Fibroblast of villous mesenchyme (primary cell): ENCODE results near the gene C18orf63. TPM values are rescaled to one million over a fixed set of nuclear protein-coding genes. Genes with fewer than 3 reads are reported as not detected.
A peak's percentile ranks its signal among the peaks of the same experiment; 100 is the strongest.

ENCODE experiments used
- DNase-seq: peaks from one replicate; pipeline ENCODE4 v3.0.0-alpha.2; 2010; ENCODE audit warnings: low read depth
- H3K4me3 ChIP-seq: 2 replicates; pipeline ENCODE4 v1.5.1; 2011; ENCODE audit warnings: low read depth, mild to moderate bottlenecking, low read length
- CTCF ChIP-seq: IDR thresholded peaks from 2 replicates; pipeline ENCODE4 v1.5.1; 2012; ENCODE audit warnings: low read depth, mild to moderate bottlenecking, low read length; ENCODE audit not compliant: insufficient read depth
- total RNA-seq: library from RNA; depleted of rRNA; stranded (reverse); fragments of >200 nt; gene quantifications from 2 replicates; pipeline ENCODE4 v1.2.3, GENCODE V29; 2012

C18orf63 gene
- total RNA-seq, 1 donor, result not detected

DNA sequence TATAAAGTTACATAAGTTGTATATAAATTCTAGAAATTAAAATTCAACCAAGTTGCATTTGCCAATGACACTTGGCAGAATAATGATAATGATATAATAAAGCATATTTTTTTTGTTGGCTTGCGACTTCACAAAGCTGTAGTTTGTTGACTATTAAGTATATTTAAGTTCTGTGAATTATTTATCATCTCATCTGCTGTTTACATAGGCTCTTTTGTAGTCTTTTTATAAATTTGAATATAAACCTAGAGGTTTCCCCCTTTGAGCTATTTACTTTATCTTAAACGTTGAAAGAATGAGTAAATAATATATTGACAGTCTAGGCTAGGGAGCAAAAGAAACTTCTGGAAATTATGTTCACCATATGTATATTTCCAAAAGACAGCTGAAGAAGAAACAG, 32.9 kb downstream of the C18orf63 start:
- no peak overlapping the region for H3K4me3 ChIP-seq
- no peak for TF ChIP-seq CTCF
- no peak for DNase-seq

DNA sequence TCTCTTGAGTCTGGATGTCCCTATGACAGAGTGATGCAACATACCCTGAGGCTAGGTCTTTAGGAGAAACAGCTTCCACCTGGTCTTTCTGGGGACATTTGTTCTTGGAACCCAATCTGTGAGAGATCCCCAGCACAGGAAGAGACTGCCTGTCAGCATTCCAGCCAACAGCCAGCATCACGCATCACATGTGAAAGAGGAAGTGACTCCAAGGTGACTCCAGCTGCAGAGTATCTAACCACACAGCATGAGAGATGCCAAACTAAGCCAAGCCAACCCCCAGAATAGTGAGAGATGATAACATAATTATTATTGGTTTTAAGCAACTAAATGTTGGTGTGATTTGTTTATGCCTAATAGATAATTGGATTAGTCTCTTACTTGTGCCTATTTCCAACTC, 35.7 kb downstream of the C18orf63 start:
- peak; percentile 34 for DNase-seq
- TF ChIP-seq CTCF, result no peak
- no peak overlapping the region for H3K4me3 ChIP-seq

- no peak overlapping the region for H3K4me3 ChIP-seq
- TF ChIP-seq CTCF, result peak; percentile 86
- peak; percentile 71 for DNase-seq
Measured at GRCh38 chr18:74353169-74353775, 37.6 kb downstream of the C18orf63 start.

GRCh38 chr18:74356959-74357358, 41.3 kb downstream of the C18orf63 start:
- H3K4me3 ChIP-seq, result no peak overlapping the region
- no peak for TF ChIP-seq CTCF
- no peak for DNase-seq

- DNase-seq, result no peak
- no peak for TF ChIP-seq CTCF
- no peak overlapping the region for H3K4me3 ChIP-seq
Measured at GRCh38 chr18:74360852-74361655, 45.4 kb downstream of the C18orf63 start.

DNA sequence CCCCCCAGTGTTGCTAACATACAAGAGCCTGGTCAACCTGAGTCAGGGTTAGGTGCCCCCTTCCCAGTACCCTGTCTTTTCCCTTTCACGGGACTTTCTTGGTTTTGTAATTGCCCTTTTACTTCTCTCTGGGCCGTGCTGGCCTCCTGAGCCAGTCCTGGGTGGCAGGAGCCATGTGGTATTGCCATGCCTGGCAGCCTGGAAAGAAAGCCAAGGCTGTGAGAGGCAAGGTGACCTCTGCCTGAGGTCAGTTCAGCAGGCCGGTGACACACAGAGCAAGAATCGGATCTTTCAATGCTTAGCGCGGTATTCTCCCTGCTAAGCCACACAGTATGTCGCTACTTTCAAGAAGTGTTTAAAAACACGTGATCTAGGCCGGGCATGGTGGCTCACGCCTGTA, 52.3 kb downstream of the C18orf63 start:
- no peak for TF ChIP-seq CTCF
- no peak overlapping the region for H3K4me3 ChIP-seq
- DNase-seq, result no peak
